ENCODE results near the gene HDAC5. TPM values are rescaled to one million over a fixed set of nuclear protein-coding genes. Genes with fewer than 3 reads are reported as not detected.

HDAC5 gene
- total and polyA plus RNA-seq, 2 donors (not counting 1 experiment from before 2014, with no cell fraction given), result 31.3 to 125 TPM

- Histone ChIP-seq H4K20me1 (ENCODE audit: control insufficient read depth, extremely low read depth, insufficient read depth, low read length) (no peaks in the 10 kb centered on the region), H3K4me2 (ENCODE audit: extremely low read depth, insufficient read depth, low read length) (no peak overlapping the region), H3K79me2 (ENCODE audit: control insufficient read depth, insufficient read depth, low read length) (peaks cover 8% of the 10 kb centered on the region), H3K9ac (ENCODE audit: insufficient read depth, low read length) (no peak overlapping the region), H3K4me3 (replicated peaks in 1 of 4; ENCODE audit: control extremely low read depth in 1 of 4, insufficient read depth in 1 of 4, low read depth in 3 of 4, low read length in 4 of 4) (no peak overlapping the region), H3K36me3 (ENCODE audit: control insufficient read depth, insufficient read depth, low read length) (no peaks in the 10 kb centered on the region), H3K27ac (ENCODE audit: insufficient read depth, low read length) (peak overlapping the region; percentile 87), H3K9me3 (ENCODE audit: control insufficient read depth, insufficient read depth, low read depth, low read length) (no peaks in the 10 kb centered on the region), H2AFZ (ENCODE audit: low read length) (no peak overlapping the region), H3K4me1 (ENCODE audit: control insufficient read depth, extremely low read depth, insufficient read depth, low read length) (peaks cover 21% of the 10 kb centered on the region), H3K27me3 (ENCODE audit: control insufficient read depth, insufficient read depth, low read length) (no peaks in the 10 kb centered on the region)
- no peak for TF ChIP-seq EZH2 (IDR thresholded peaks at IDR 0.05; ENCODE audit: low read length, missing control alignments)
- TF ChIP-seq CTCF (conservative IDR thresholded peaks at IDR 0.05 in 1 of 2, IDR thresholded peaks at IDR 0.05 in 1 of 2; ENCODE audit: low read depth in 1 of 2, low read length in 2 of 2), result no peak
- DNase-seq (ENCODE audit: low read depth in 2 of 2), result peak; percentile 60 to 66
Measured at GRCh38 chr17:44097110-44097958, 26.1 kb downstream of the HDAC5 start.

DNA sequence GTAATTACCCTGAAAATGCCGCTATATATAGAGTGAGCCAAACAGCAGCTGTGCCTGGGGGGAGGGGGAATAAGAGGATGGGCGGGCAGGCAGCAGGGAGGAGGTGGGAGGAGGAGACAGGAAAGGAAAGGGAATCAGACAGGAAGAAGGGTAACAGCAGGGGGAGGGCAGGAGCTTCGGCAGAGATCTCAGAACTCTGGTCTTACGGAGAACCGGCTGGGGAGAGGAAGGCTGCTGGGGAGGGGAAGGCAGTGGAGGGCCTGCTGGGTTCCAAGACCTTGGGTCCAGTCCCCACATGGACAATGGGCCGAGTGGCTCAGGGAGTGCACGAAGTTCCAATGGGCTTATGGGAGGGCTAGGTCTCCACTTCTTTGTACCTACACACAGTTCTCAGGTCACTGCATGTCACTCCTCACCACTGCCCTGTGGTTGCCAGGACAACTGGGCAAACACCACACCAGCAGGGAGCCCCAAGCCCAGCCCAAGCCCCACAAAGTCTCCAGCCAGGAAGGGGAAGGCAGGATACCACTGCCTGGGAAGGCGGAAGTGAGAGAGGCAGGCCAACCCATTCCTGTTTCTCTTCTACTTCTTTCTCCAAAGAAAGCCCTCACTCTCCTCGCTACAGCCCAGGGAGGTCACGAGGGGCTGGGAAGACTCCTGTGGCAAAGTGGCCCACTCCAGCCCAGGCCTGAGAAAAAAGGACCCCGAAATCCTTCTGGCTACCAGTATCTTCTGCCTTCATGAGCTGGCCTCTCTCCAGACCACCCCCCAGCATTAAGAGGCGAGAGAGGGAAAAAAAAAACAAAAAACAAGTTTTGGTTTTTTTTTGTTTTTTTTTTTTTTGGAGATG is 27.6 kb downstream of the HDAC5 start:
- peaks cover 8% of the 10 kb centered on the region for H3K79me2 ChIP-seq (ENCODE audit: control insufficient read depth, insufficient read depth, low read length)
- TF ChIP-seq CTCF (conservative IDR thresholded peaks at IDR 0.05 in 1 of 2, IDR thresholded peaks at IDR 0.05 in 1 of 2; ENCODE audit: low read depth in 1 of 2, low read length in 2 of 2) (peak; percentile 31 to 39), EZH2 (IDR thresholded peaks at IDR 0.05; ENCODE audit: low read length, missing control alignments) (no peak)
- no peaks in the 10 kb centered on the region for H4K20me1 ChIP-seq (ENCODE audit: control insufficient read depth, extremely low read depth, insufficient read depth, low read length)
- H3K36me3 ChIP-seq (ENCODE audit: control insufficient read depth, insufficient read depth, low read length), result peaks cover 10% of the 10 kb centered on the region
- H3K9me3 ChIP-seq (ENCODE audit: control insufficient read depth, insufficient read depth, low read depth, low read length), result no peaks in the 10 kb centered on the region
- peak; percentile 92 for DNase-seq (ENCODE audit: low read depth in 2 of 2)
- peak overlapping the region in 2 of 4 experiments; percentile 35 to 45 for H3K4me3 ChIP-seq (replicated peaks in 1 of 4; ENCODE audit: control extremely low read depth in 1 of 4, insufficient read depth in 1 of 4, low read depth in 3 of 4, low read length in 4 of 4)
- H3K4me1 ChIP-seq (ENCODE audit: control insufficient read depth, extremely low read depth, insufficient read depth, low read length), result peaks cover 18% of the 10 kb centered on the region
- peak overlapping the region; percentile 87 for H3K27ac ChIP-seq (ENCODE audit: insufficient read depth, low read length)
- peak overlapping the region; percentile 36 for H3K4me2 ChIP-seq (ENCODE audit: extremely low read depth, insufficient read depth, low read length)
- H2AFZ ChIP-seq (ENCODE audit: low read length), result no peak overlapping the region
- H3K9ac ChIP-seq (ENCODE audit: insufficient read depth, low read length), result peak overlapping the region; percentile 34
- H3K27me3 ChIP-seq (ENCODE audit: control insufficient read depth, insufficient read depth, low read length), result no peaks in the 10 kb centered on the region

- Histone ChIP-seq H3K27ac (ENCODE audit: insufficient read depth, low read length) (peak overlapping the region; percentile 45), H3K4me3 (replicated peaks in 1 of 4; ENCODE audit: control extremely low read depth in 1 of 4, insufficient read depth in 1 of 4, low read depth in 3 of 4, low read length in 4 of 4) (peak overlapping the region in 1 of 4 experiments; percentile 45)
Measured at GRCh38 chr17:44095388-44095646, 28.1 kb downstream of the HDAC5 start.

More at GRCh38 chr17:44095388-44095646, 28.1 kb downstream of the HDAC5 start:
- Histone ChIP-seq H3K4me2 (ENCODE audit: extremely low read depth, insufficient read depth, low read length) (no peak overlapping the region), H4K20me1 (ENCODE audit: control insufficient read depth, extremely low read depth, insufficient read depth, low read length) (no peaks in the 10 kb centered on the region), H2AFZ (ENCODE audit: low read length) (no peak overlapping the region), H3K4me1 (ENCODE audit: control insufficient read depth, extremely low read depth, insufficient read depth, low read length) (peaks cover 18% of the 10 kb centered on the region), H3K9me3 (ENCODE audit: control insufficient read depth, insufficient read depth, low read depth, low read length) (no peaks in the 10 kb centered on the region), H3K36me3 (ENCODE audit: control insufficient read depth, insufficient read depth, low read length) (peaks cover 10% of the 10 kb centered on the region), H3K79me2 (ENCODE audit: control insufficient read depth, insufficient read depth, low read length) (peaks cover 8% of the 10 kb centered on the region), H3K9ac (ENCODE audit: insufficient read depth, low read length) (no peak overlapping the region), H3K27me3 (ENCODE audit: control insufficient read depth, insufficient read depth, low read length) (no peaks in the 10 kb centered on the region)
- TF ChIP-seq EZH2 (IDR thresholded peaks at IDR 0.05; ENCODE audit: low read length, missing control alignments), result no peak
- TF ChIP-seq CTCF (conservative IDR thresholded peaks at IDR 0.05 in 1 of 2, IDR thresholded peaks at IDR 0.05 in 1 of 2; ENCODE audit: low read depth in 1 of 2, low read length in 2 of 2), result no peak
- DNase-seq (ENCODE audit: low read depth in 2 of 2), result no peak
